ENCODE data around the gene CHEK1. TPM values are rescaled to one million over a fixed set of nuclear protein-coding genes. Genes with fewer than 3 reads are reported as not detected.
A peak's percentile ranks its signal among the peaks of the same experiment; 100 is the strongest.

CHEK1 gene
- total RNA-seq, 1 experiment from 2014 or later: 142 TPM

GRCh38 chr11:125627236-125627910, 2.4 kb downstream of the CHEK1 start:
- BruUV-seq (replicated peaks): no TSS peak
- peaks cover 8% of the 10 kb centered on the region for H3K4me1 ChIP-seq
- POLR2A ChIA-PET: interaction anchor here (2.7 kb wide), 1 partner anchor 35 kb away, joined by 18 read pairs; the partner anchor contains the start of gene STT3A
- Mint-ChIP-seq H3K27me3 (ENCODE audit: insufficient read depth, unreplicated experiment) (no peaks in the 10 kb centered on the region), H3K4me1 (ENCODE audit: low read depth, unreplicated experiment) (peaks cover 17% of the 10 kb centered on the region), H3K4me3 (ENCODE audit: unreplicated experiment) (peak overlapping the region; percentile 82), H3K27ac (ENCODE audit: unreplicated experiment) (peak overlapping the region; percentile 92), H3K36me3 (ENCODE audit: insufficient read depth, unreplicated experiment) (peaks cover 64% of the 10 kb centered on the region), H3K9me3 (ENCODE audit: unreplicated experiment) (no peaks in the 10 kb centered on the region)
- H3K27me3 ChIP-seq (replicated peaks; ENCODE audit: control insufficient read depth, insufficient read depth, low read length): no peaks in the 10 kb centered on the region
- intact Hi-C loops (cut with micrococcal nuclease; ENCODE audit: unreplicated experiment): no loop called here
- no peak for TF ChIP-seq CTCF (IDR thresholded peaks at IDR 0.05; ENCODE audit: insufficient read depth in 1 of 2, low read depth in 1 of 2, low read length in 1 of 2, severe bottlenecking in 1 of 2, unreplicated experiment in 1 of 2)
- CTCF ChIA-PET: interaction anchor here (0.6 to 1.0 kb wide), 2 partner anchors 58 to 260 kb away, joined by 3 to 5 read pairs; partner anchors contain the start of genes EI24 and HYLS1
- H3K9me3 ChIP-seq: no peaks in the 10 kb centered on the region
- peak overlapping the region; percentile 68 for H3K4me3 ChIP-seq (ENCODE audit: low read depth, low read length)
- H3K36me3 ChIP-seq (ENCODE audit: control insufficient read depth, insufficient read depth, low read length): peaks cover 3% of the 10 kb centered on the region; the same call in 1 of the 2 replicates
- DNase-seq: no peak

GRCh38 chr11:125637840-125638239, 12.9 kb downstream of the CHEK1 start:
- Mint-ChIP-seq H3K36me3 (ENCODE audit: insufficient read depth, unreplicated experiment) (peaks cover 83% of the 10 kb centered on the region), H3K27me3 (ENCODE audit: insufficient read depth, unreplicated experiment) (no peaks in the 10 kb centered on the region), H3K4me3 (ENCODE audit: unreplicated experiment) (no peak overlapping the region), H3K4me1 (ENCODE audit: low read depth, unreplicated experiment) (peaks cover 17% of the 10 kb centered on the region), H3K9me3 (ENCODE audit: unreplicated experiment) (no peaks in the 10 kb centered on the region), H3K27ac (ENCODE audit: unreplicated experiment) (peak overlapping the region; percentile 9)
- Histone ChIP-seq H3K27me3 (replicated peaks; ENCODE audit: control insufficient read depth, insufficient read depth, low read length) (no peaks in the 10 kb centered on the region), H3K4me1 (peaks cover 14% of the 10 kb centered on the region), H3K4me3 (ENCODE audit: low read depth, low read length) (no peak overlapping the region), H3K9me3 (no peaks in the 10 kb centered on the region), H3K36me3 (ENCODE audit: control insufficient read depth, insufficient read depth, low read length) (no peaks in the 10 kb centered on the region; the same call in none of the 2 replicates)
- CTCF ChIA-PET: no interaction called here
- intact Hi-C loops (cut with micrococcal nuclease; ENCODE audit: unreplicated experiment): no loop called here
- TF ChIP-seq CTCF (IDR thresholded peaks at IDR 0.05; ENCODE audit: insufficient read depth in 1 of 2, low read depth in 1 of 2, low read length in 1 of 2, severe bottlenecking in 1 of 2, unreplicated experiment in 1 of 2): peak in 1 of 2 experiments; percentile 0
- no TSS peak for BruUV-seq (replicated peaks)
- no peak for DNase-seq
- POLR2A ChIA-PET: no interaction called here

GRCh38 chr11:125638315-125638714, 13.4 kb downstream of the CHEK1 start:
- H3K27ac Mint-ChIP-seq (ENCODE audit: unreplicated experiment): peak overlapping the region; percentile 9
- H3K4me3 Mint-ChIP-seq (ENCODE audit: unreplicated experiment): no peak overlapping the region
- ChIA-PET POLR2A (no interaction called here), CTCF (no interaction called here)
- H3K4me1 Mint-ChIP-seq (ENCODE audit: low read depth, unreplicated experiment): peaks cover 17% of the 10 kb centered on the region
- no peaks in the 10 kb centered on the region for H3K9me3 Mint-ChIP-seq (ENCODE audit: unreplicated experiment)
- H3K4me1 ChIP-seq: peaks cover 14% of the 10 kb centered on the region
- BruUV-seq (replicated peaks): no TSS peak
- no peaks in the 10 kb centered on the region; the same call in none of the 2 replicates for H3K36me3 ChIP-seq (ENCODE audit: control insufficient read depth, insufficient read depth, low read length)
- no peak for DNase-seq
- TF ChIP-seq CTCF (IDR thresholded peaks at IDR 0.05; ENCODE audit: insufficient read depth in 1 of 2, low read depth in 1 of 2, low read length in 1 of 2, severe bottlenecking in 1 of 2, unreplicated experiment in 1 of 2): no peak
- H3K27me3 ChIP-seq (replicated peaks; ENCODE audit: control insufficient read depth, insufficient read depth, low read length): no peaks in the 10 kb centered on the region
- no peaks in the 10 kb centered on the region for H3K9me3 ChIP-seq
- peaks cover 79% of the 10 kb centered on the region for H3K36me3 Mint-ChIP-seq (ENCODE audit: insufficient read depth, unreplicated experiment)
- H3K27me3 Mint-ChIP-seq (ENCODE audit: insufficient read depth, unreplicated experiment): no peaks in the 10 kb centered on the region
- no peak overlapping the region for H3K4me3 ChIP-seq (ENCODE audit: low read depth, low read length)
- intact Hi-C loops (cut with micrococcal nuclease; ENCODE audit: unreplicated experiment): no loop called here

All from Caco-2 (cell line).